B cell (primary cell): ENCODE data around the gene ELMO1. TPM values are rescaled to one million over a fixed set of nuclear protein-coding genes. Genes with fewer than 3 reads are reported as not detected.

ENCODE experiments used
- ATAC-seq: fragments of 200-7000 bp; cut with Tn5 transposase; one replicate; pipeline ENCODE4 v1.10.0; 2021; ENCODE audit warnings: low read depth, mild to moderate bottlenecking, moderate number of reproducible peaks, moderate library complexity
- CTCF ChIA-PET: fragments of 350-600 bp; sonication (Branson Sonifier 250); formaldehyde crosslinking; loops from one replicate; lab custom pipeline; 2021; ENCODE audit warnings: antibody characterized with exemption, inconsistent platforms; lab: Charles Lee
- POLR2A ChIA-PET: fragments of 350-600 bp; sonication (Branson Sonifier 250); formaldehyde crosslinking; loops from one replicate; lab custom pipeline; 2021; ENCODE audit warnings: antibody characterized with exemption; lab: Charles Lee
- DNase-seq: peaks from one replicate; pipeline ENCODE4 v3.0.0; 2013
- H2AFZ ChIP-seq: 2 replicates; pipeline ENCODE4 v1.6.1; 2012; ENCODE audit warnings: mild to moderate bottlenecking, low read depth, low read length; ENCODE audit not compliant: insufficient read depth, poor library complexity, severe bottlenecking
- H3K27ac ChIP-seq, 2 donors: 1 replicate in 1 of 2; 2 replicates in 1 of 2; pipeline ENCODE4 v1.5.1; 2012 to 2013; ENCODE audit warnings: low read length in 2 of 2, mild to moderate bottlenecking in 2 of 2, moderate library complexity in 1 of 2
- H3K27me3 ChIP-seq, 4 experiments: fragments of 200-600 bp in 1 of 4; sonication (generic) in 1 of 4; replicated peaks in 1 of 4; 1 replicate in 2 of 4; 2 replicates in 2 of 4; pipeline versions ENCODE4 v1.6.1 to v1.7.0; 2013 to 2016; ENCODE audit warnings: low read length in 3 of 4, mild to moderate bottlenecking in 2 of 4, mixed read lengths in 1 of 4, moderate library complexity in 1 of 4; ENCODE audit not compliant: insufficient read depth in 4 of 4, control insufficient read depth in 3 of 4; ENCODE audit errors: control extremely low read depth in 1 of 4
- H3K36me3 ChIP-seq, 2 experiments: replicated peaks in 1 of 2; 1 replicate in 1 of 2; 2 replicates in 1 of 2; pipeline versions ENCODE4 v1.6.1 to v1.7.1; 2013; ENCODE audit warnings: low read length in 1 of 2; ENCODE audit not compliant: insufficient read depth in 2 of 2, control insufficient read depth in 1 of 2; ENCODE audit errors: control extremely low read depth in 1 of 2, extremely low read depth in 1 of 2
- H3K4me1 ChIP-seq, 2 donors: fragments of 200-600 bp in 1 of 2; sonication (generic) in 1 of 2; 1 replicate in 1 of 2; 2 replicates in 1 of 2; pipeline versions ENCODE4 v1.5.1 to v1.6.1; 2013 to 2017; ENCODE audit warnings: low read length in 2 of 2; ENCODE audit not compliant: control insufficient read depth in 2 of 2, insufficient read depth in 2 of 2
- H3K4me2 ChIP-seq: replicated peaks from 2 replicates; pipeline ENCODE3; 2012; ENCODE audit warnings: mild to moderate bottlenecking, low read depth, low read length; ENCODE audit not compliant: poor library complexity, severe bottlenecking
- H3K4me3 ChIP-seq, 5 experiments: fragments of 200-600 bp in 1 of 5; sonication (generic) in 1 of 5; 1 replicate in 3 of 5; 2 replicates in 2 of 5; pipeline versions ENCODE4 v1.5.1 to v1.7.0; 2011 to 2016; ENCODE audit warnings: low read length in 4 of 5, mild to moderate bottlenecking in 4 of 5, low read depth in 2 of 5, control low read depth in 1 of 5, moderate library complexity in 1 of 5; ENCODE audit not compliant: insufficient read depth in 1 of 5; ENCODE audit errors: control extremely low read depth in 1 of 5, extremely low read depth in 1 of 5
- H3K79me2 ChIP-seq: fragments of 200-600 bp; sonication (generic); one replicate; pipeline ENCODE4 v1.6.0; 2016; ENCODE audit warnings: low read length; ENCODE audit not compliant: control insufficient read depth, insufficient read depth
- H3K9ac ChIP-seq: fragments of 200-600 bp; sonication (generic); 2 replicates; pipeline ENCODE4 v1.6.1; 2017; ENCODE audit warnings: mild to moderate bottlenecking, low read length, moderate library complexity
- H3K9me3 ChIP-seq, 3 donors: one replicate each; pipeline versions ENCODE4 v1.6.1 to v1.7.1; 2013; ENCODE audit warnings: low read length in 2 of 3; ENCODE audit not compliant: control insufficient read depth in 2 of 3, insufficient read depth in 1 of 3; ENCODE audit errors: control extremely low read depth in 1 of 3
- H4K20me1 ChIP-seq: 2 replicates; pipeline ENCODE4 v1.6.0; 2012; ENCODE audit warnings: mild to moderate bottlenecking, low read length; ENCODE audit not compliant: insufficient read depth, control insufficient read depth, poor library complexity, severe bottlenecking
- H3K27ac Mint-ChIP-seq: one replicate; pipeline ENCODE4 v1.8.0; 2021; ENCODE audit warnings: mixed read lengths
- H3K27me3 Mint-ChIP-seq: one replicate; pipeline ENCODE4 v1.8.0; 2021; ENCODE audit warnings: mixed read lengths
- H3K4me1 Mint-ChIP-seq: one replicate; pipeline ENCODE4 v1.8.0; 2021; ENCODE audit warnings: mixed read lengths
- H3K4me3 Mint-ChIP-seq: one replicate; pipeline ENCODE4 v1.8.0; 2021; ENCODE audit warnings: mixed read lengths
- H3K9me3 Mint-ChIP-seq: one replicate; pipeline ENCODE4 v1.8.0; 2022; ENCODE audit warnings: mixed read lengths; ENCODE audit not compliant: insufficient read depth
- CTCF ChIP-seq: fragments of 200-600 bp; IDR thresholded peaks from one replicate; pipeline ENCODE4 v1.8.0; 2022; ENCODE audit warnings: antibody characterized with exemption, mild to moderate bottlenecking
- EZH2 ChIP-seq: IDR thresholded peaks from 2 replicates; pipeline ENCODE4 v1.6.1; 2012; ENCODE audit warnings: borderline replicate concordance, low read depth, mild to moderate bottlenecking, moderate library complexity, low read length; ENCODE audit not compliant: insufficient read depth, poor library complexity, severe bottlenecking
- WGBS: methylation state at CpG from one replicate; pipeline ENCODE4 v1.1.5; 2013; ENCODE audit warnings: missing lambda C conversion rate; ENCODE audit not compliant: insufficient coverage; 5-methylcytosine and 5-hydroxymethylcytosine counted together
- intact Hi-C: fragments of 100-400 bp; cut with micrococcal nuclease; formaldehyde crosslinking; loops from one replicate; pipeline ENCODE4 v1.10.0; 2022
- polyA plus RNA-seq: library from polyadenylated mRNA; depleted of rRNA; stranded (reverse); fragments of >200 nt; gene quantifications from 2 replicates; pipeline ENCODE4 v1.2.3, GENCODE V29; 2012
- total RNA-seq, 2 donors: library from RNA; stranded (reverse); fragments of 120-200 nt in 1 of 2; gene quantifications; 1 replicate in 1 of 2; 2 replicates in 1 of 2; pipeline versions ENCODE4 v1.2.3 to v1.2.4, GENCODE V29; 2013 to 2022

ELMO1 gene
- total and polyA plus RNA-seq, 2 donors (not counting 1 experiment from before 2014, with no cell fraction given), result 44.7 to 177 TPM

DNA sequence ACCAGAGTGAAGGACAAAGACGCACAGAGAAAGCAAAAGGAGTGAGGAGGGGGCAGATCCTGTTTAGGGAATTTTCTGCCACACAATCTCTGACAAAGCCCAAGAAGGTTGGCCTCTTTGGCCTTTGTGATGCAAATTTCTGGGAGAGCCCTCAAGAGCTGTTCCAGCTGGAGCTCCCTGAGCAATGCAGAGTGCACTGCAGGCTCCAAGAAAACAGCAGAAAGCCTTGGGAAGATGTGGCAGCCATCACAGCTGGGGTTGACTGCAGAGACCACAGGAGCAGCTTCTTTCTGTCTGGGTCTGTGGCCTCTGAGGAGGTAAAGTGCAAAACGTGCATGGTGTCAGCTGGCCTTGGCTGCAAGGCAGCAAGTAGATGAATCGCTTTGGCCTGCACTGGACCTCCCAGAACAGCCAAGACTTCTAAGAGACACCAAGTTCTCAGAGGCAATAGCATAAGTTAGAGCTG, 200.2 kb downstream of the ELMO1 start:
- Histone ChIP-seq H3K79me2 (peaks cover 3% of the 10 kb centered on the region), H3K36me3 (peaks cover 0 to 16% of the 10 kb centered on the region in 2 experiments), H3K9me3 (no peaks in the 10 kb centered on the region), H3K27me3 (no peaks in the 10 kb centered on the region), H3K4me1 (no peaks in the 10 kb centered on the region), H3K27ac (no peak overlapping the region), H2AFZ (no peak overlapping the region), H3K4me3 (no peak overlapping the region), H4K20me1 (peaks cover 4% of the 10 kb centered on the region), H3K9ac (no peak overlapping the region), H3K4me2 (no peak overlapping the region)
- no peak overlapping the region for H3K4me3 Mint-ChIP-seq
- no peak for DNase-seq
- no peak overlapping the region for H3K27ac Mint-ChIP-seq
- TF ChIP-seq EZH2, result no peak
- TF ChIP-seq CTCF, result no peak
- H3K9me3 Mint-ChIP-seq, result no peaks in the 10 kb centered on the region
- peaks cover 13% of the 10 kb centered on the region for H3K4me1 Mint-ChIP-seq
- POLR2A ChIA-PET, result no interaction called here
- intact Hi-C loops, result no loop called here
- 83% methylated on average over 2 of the region's 3 CpGs for WGBS
- no peaks in the 10 kb centered on the region for H3K27me3 Mint-ChIP-seq
- CTCF ChIA-PET, result no interaction called here
- ATAC-seq, result no peak

DNA sequence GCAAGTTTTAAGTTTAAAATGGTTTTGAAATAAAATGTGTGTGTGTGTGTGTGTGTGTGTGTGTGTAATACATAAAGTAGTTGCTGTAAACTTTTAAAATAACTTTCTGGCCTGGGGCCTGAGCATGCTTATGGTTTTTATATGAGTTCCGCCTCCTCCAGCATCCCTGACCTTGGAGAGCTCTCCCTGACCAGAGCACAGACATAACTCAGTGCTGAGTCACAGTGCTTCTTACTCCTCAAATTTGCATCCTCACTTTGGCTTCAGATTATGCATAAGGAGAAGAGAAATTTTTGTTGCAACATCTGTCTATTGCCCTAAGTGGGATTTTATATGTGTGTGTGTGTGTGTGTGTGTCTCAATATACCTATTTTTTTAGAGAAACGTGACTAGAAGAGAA, 200.8 kb downstream of the ELMO1 start:
- H4K20me1 ChIP-seq, result peaks cover 4% of the 10 kb centered on the region
- no peak overlapping the region for H3K27ac Mint-ChIP-seq
- no peak overlapping the region for H3K4me2 ChIP-seq
- peaks cover 13% of the 10 kb centered on the region for H3K4me1 Mint-ChIP-seq
- POLR2A ChIA-PET, result no interaction called here
- peaks cover 1% of the 10 kb centered on the region for H3K79me2 ChIP-seq
- CTCF ChIA-PET, result interaction anchor here (1.1 kb wide), 1 partner anchor 13 kb away, joined by 4 read pairs; no protein-coding TSS in a partner anchor
- H3K4me1 ChIP-seq, result no peaks in the 10 kb centered on the region
- no peak overlapping the region for H3K27ac ChIP-seq
- H3K4me3 ChIP-seq, result no peak overlapping the region
- H3K36me3 ChIP-seq, result peaks cover 0 to 16% of the 10 kb centered on the region in 2 experiments
- H3K9ac ChIP-seq, result no peak overlapping the region
- H2AFZ ChIP-seq, result no peak overlapping the region
- DNase-seq (no peak), ATAC-seq (no peak)
- no peak overlapping the region for H3K4me3 Mint-ChIP-seq
- no peaks in the 10 kb centered on the region for H3K9me3 ChIP-seq
- H3K27me3 Mint-ChIP-seq, result no peaks in the 10 kb centered on the region
- no peaks in the 10 kb centered on the region for H3K27me3 ChIP-seq
- TF ChIP-seq CTCF (no peak), EZH2 (no peak)
- intact Hi-C loops, result no loop called here
- no CpG with 5 or more reads among the region's 2 CpGs for WGBS
- no peaks in the 10 kb centered on the region for H3K9me3 Mint-ChIP-seq
